Vagina (tissue), 2 donors: Measurements from ENCODE around the gene INSYN1. TPM values are rescaled to one million over a fixed set of nuclear protein-coding genes. Genes with fewer than 3 reads are reported as not detected.
"Not testable (repeated sequence)": the region's sequence is repeated elsewhere in the genome, so short reads cannot be mapped to it uniquely, and the experiment has no call there.

Source experiments
- DNase-seq, 2 donors: peaks; one replicate each; pipeline ENCODE4 v3.0.0-alpha.2; 2017; ENCODE audit errors: extremely low spot score in 2 of 2
- H3K27ac ChIP-seq: fragments of 200-600 bp; sonication (generic); one replicate; pipeline ENCODE4 v1.5.1; 2019
- H3K27me3 ChIP-seq: fragments of 200-600 bp; sonication (generic); one replicate; pipeline ENCODE4 v1.5.1; 2019
- H3K36me3 ChIP-seq, 2 donors: fragments of 200-600 bp; sonication (generic); one replicate each; pipeline ENCODE4 v1.5.1; 2017 to 2019
- H3K4me1 ChIP-seq: fragments of 200-600 bp; sonication (generic); one replicate; pipeline ENCODE4 v1.5.1; 2019
- H3K4me3 ChIP-seq, 2 donors: fragments of 200-600 bp; sonication (generic); 1 replicate in 1 of 2; 2 replicates in 1 of 2; pipeline ENCODE4 v1.5.1; 2016 to 2019
- H3K9me3 ChIP-seq: fragments of 200-600 bp; sonication (generic); one replicate; pipeline ENCODE4 v1.5.1; 2019
- CTCF ChIP-seq, 3 experiments: fragments of 450-650 bp in 2 of 3; fragments of 200-600 bp in 1 of 3; sonication (generic) in 1 of 3; IDR thresholded peaks; one replicate each; pipeline ENCODE4 v1.5.1; 2017 to 2019; ENCODE audit warnings: antibody characterized with exemption in 3 of 3, mild to moderate bottlenecking in 2 of 3, moderate library complexity in 2 of 3
- POLR2A ChIP-seq, 2 donors: fragments of 450-650 bp; IDR thresholded peaks; one replicate each; pipeline ENCODE4 v1.6.1; 2017; ENCODE audit warnings: antibody characterized with exemption in 2 of 2, mild to moderate bottlenecking in 2 of 2, moderate library complexity in 2 of 2
- POLR2AphosphoS5 ChIP-seq, 2 donors: sonication (generic); formaldehyde crosslinking; IDR thresholded peaks; one replicate each; pipeline ENCODE4 v1.9.0; 2017; ENCODE audit warnings: antibody characterized with exemption in 2 of 2, mild to moderate bottlenecking in 2 of 2, low read depth in 1 of 2; ENCODE audit not compliant: insufficient read depth in 1 of 2
- intact Hi-C: fragments of 100-400 bp; cut with DNase I; formaldehyde crosslinking; loops from one replicate; pipeline ENCODE4 v1.15.1; 2023
- total RNA-seq: library from RNA; depleted of rRNA; stranded (reverse); fragments of >200 nt; gene quantifications from one replicate; pipeline ENCODE4 v1.2.3, GENCODE V29; 2016

Gene INSYN1
- total RNA-seq, 1 donor from 2014 or later, result 5.6 TPM

GRCh38 chr15:73789521-73790240 lies 36.5 kb upstream of the INSYN1 start:
- intact Hi-C loops, result no loop called here
- Histone ChIP-seq H3K4me3 (no peak overlapping the region), H3K36me3 (no peaks in the 10 kb centered on the region), H3K4me1 (peaks cover 8% of the 10 kb centered on the region), H3K27ac (no peak overlapping the region), H3K9me3 (no peaks in the 10 kb centered on the region), H3K27me3 (no peaks in the 10 kb centered on the region)
- TF ChIP-seq POLR2A (IDR thresholded peaks at IDR 0.05) (no peak), CTCF (IDR thresholded peaks at IDR 0.05) (no peak), POLR2AphosphoS5 (IDR thresholded peaks at IDR 0.05; ENCODE audit: insufficient read depth in 1 of 2, low read depth in 1 of 2) (no peak)
- DNase-seq, result no peak

- TF ChIP-seq POLR2A (IDR thresholded peaks at IDR 0.05) (no peak), POLR2AphosphoS5 (IDR thresholded peaks at IDR 0.05; ENCODE audit: insufficient read depth in 1 of 2, low read depth in 1 of 2) (no peak), CTCF (IDR thresholded peaks at IDR 0.05) (no peak)
- intact Hi-C loops, result no loop called here
These were observed 34.5 kb upstream of the INSYN1 start for GRCh38 chr15:73787621-73788020.

GRCh38 chr15:73786538-73786937 lies 33.4 kb upstream of the INSYN1 start:
- intact Hi-C loops, result no loop called here
- no peaks in the 10 kb centered on the region for H3K9me3 ChIP-seq

More at GRCh38 chr15:73787621-73788020, 34.5 kb upstream of the INSYN1 start:
- no peaks in the 10 kb centered on the region for H3K9me3 ChIP-seq
- H3K27ac ChIP-seq, result no peak overlapping the region
- peaks cover 8% of the 10 kb centered on the region for H3K4me1 ChIP-seq
- no peaks in the 10 kb centered on the region for H3K36me3 ChIP-seq
- DNase-seq, result no peak
- no peak overlapping the region for H3K4me3 ChIP-seq
- no peaks in the 10 kb centered on the region for H3K27me3 ChIP-seq

GRCh38 chr15:73785256-73786014 lies 32.3 kb upstream of the INSYN1 start:
- intact Hi-C loops, H3K4me3 ChIP-seq, H3K27me3 ChIP-seq, DNase-seq, H3K4me1 ChIP-seq, H3K9me3 ChIP-seq, H3K27ac ChIP-seq, H3K36me3 ChIP-seq: not testable (repeated sequence)

More at GRCh38 chr15:73786538-73786937, 33.4 kb upstream of the INSYN1 start:
- no peaks in the 10 kb centered on the region for H3K36me3 ChIP-seq
- H3K27ac ChIP-seq, result no peak overlapping the region
- no peak for TF ChIP-seq POLR2AphosphoS5 (IDR thresholded peaks at IDR 0.05; ENCODE audit: insufficient read depth in 1 of 2, low read depth in 1 of 2)
- no peak for TF ChIP-seq POLR2A (IDR thresholded peaks at IDR 0.05)
- TF ChIP-seq CTCF (IDR thresholded peaks at IDR 0.05), result no peak
- H3K4me3 ChIP-seq, result no peak overlapping the region
- no peaks in the 10 kb centered on the region for H3K27me3 ChIP-seq
- DNase-seq, result no peak
- H3K4me1 ChIP-seq, result peaks cover 8% of the 10 kb centered on the region

- Histone ChIP-seq H3K27me3 (no peaks in the 10 kb centered on the region), H3K27ac (no peak overlapping the region), H3K9me3 (no peaks in the 10 kb centered on the region), H3K4me1 (peaks cover 8% of the 10 kb centered on the region), H3K36me3 (no peaks in the 10 kb centered on the region), H3K4me3 (no peak overlapping the region)
- no peak for DNase-seq
- intact Hi-C loops, result no loop called here
- TF ChIP-seq CTCF (IDR thresholded peaks at IDR 0.05) (no peak), POLR2AphosphoS5 (IDR thresholded peaks at IDR 0.05; ENCODE audit: insufficient read depth in 1 of 2, low read depth in 1 of 2) (no peak), POLR2A (IDR thresholded peaks at IDR 0.05) (no peak)
These were observed 31.1 kb upstream of the INSYN1 start for GRCh38 chr15:73784291-73784690.
